Measurements from ENCODE around the gene CACNA2D1. TPM values are rescaled to one million over a fixed set of nuclear protein-coding genes. Genes with fewer than 3 reads are reported as not detected.

Gene CACNA2D1
- total and polyA plus RNA-seq, 12 donors, result 10.5 to 60.9 (median 35.9) TPM

DNA sequence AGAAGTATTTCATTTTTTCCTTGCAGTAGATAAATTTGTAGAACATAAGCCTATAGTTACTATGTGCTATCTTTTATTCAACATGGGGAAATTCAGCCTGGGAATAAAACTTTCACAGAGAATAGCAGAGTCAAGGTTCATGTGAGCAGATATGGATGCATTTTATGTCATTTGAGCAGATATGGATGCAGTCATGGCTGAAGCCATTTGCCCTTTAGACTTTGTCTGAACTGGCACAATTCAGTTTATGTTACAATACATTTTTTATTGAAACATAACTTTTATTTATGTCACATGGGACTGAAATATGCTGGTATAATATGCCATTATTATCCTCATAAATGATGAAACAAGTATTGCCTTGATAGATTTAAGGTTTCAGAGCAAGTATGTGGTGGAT lies 231.1 kb downstream of the CACNA2D1 start:
- no peak for DNase-seq
- H3K36me3 ChIP-seq (replicated peaks in 1 of 2), result no peaks in the 10 kb centered on the region
- H3K27ac ChIP-seq, result no peak overlapping the region
- H3K4me3 ChIP-seq, result no peak overlapping the region
- no peak for TF ChIP-seq POLR2A (IDR thresholded peaks at IDR 0.05)
- TF ChIP-seq, protein P1, sequence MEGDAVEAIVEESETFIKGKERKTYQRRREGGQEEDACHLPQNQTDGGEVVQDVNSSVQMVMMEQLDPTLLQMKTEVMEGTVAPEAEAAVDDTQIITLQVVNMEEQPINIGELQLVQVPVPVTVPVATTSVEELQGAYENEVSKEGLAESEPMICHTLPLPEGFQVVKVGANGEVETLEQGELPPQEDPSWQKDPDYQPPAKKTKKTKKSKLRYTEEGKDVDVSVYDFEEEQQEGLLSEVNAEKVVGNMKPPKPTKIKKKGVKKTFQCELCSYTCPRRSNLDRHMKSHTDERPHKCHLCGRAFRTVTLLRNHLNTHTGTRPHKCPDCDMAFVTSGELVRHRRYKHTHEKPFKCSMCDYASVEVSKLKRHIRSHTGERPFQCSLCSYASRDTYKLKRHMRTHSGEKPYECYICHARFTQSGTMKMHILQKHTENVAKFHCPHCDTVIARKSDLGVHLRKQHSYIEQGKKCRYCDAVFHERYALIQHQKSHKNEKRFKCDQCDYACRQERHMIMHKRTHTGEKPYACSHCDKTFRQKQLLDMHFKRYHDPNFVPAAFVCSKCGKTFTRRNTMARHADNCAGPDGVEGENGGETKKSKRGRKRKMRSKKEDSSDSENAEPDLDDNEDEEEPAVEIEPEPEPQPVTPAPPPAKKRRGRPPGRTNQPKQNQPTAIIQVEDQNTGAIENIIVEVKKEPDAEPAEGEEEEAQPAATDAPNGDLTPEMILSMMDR (IDR thresholded peaks at IDR 0.05), result no peak
- H3K9me3 ChIP-seq (replicated peaks in 1 of 3), result no peaks in the 10 kb centered on the region
- H3K27me3 ChIP-seq, result no peaks in the 10 kb centered on the region
- H3K4me1 ChIP-seq (replicated peaks in 1 of 2), result peaks cover 0 to 4% of the 10 kb centered on the region in 2 donors
- intact Hi-C loops (cut with DNase I), result no loop called here

DNA sequence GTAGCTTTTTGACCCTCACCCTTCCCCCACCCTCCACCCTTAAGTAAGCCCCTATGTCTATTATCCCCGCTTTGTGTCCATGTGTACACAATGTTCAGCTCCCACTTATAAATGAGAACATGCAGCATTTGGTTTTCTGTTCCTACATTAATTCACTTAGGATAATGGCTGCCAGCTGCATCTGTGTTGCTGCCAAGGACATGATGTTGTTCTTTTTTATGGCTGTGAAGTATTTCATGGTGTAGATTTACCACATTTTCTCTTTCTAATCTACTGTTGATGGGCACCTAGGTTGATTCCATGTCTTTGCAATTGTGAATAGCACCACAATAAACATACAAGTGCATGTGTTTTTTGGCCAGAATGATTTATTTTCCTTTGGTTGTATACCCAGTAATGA lies 232.2 kb downstream of the CACNA2D1 start:
- Histone ChIP-seq H3K27me3 (no peaks in the 10 kb centered on the region), H3K9me3 (replicated peaks in 1 of 3) (no peaks in the 10 kb centered on the region), H3K36me3 (replicated peaks in 1 of 2) (no peaks in the 10 kb centered on the region), H3K4me1 (replicated peaks in 1 of 2) (peaks cover 0 to 9% of the 10 kb centered on the region in 2 donors), H3K4me3 (no peak overlapping the region), H3K27ac (no peak overlapping the region)
- 91 to 100% (median 100%) methylated on average over 1 of the region's 1 CpG for WGBS, 4 donors
- no peak for DNase-seq
- no peak for TF ChIP-seq POLR2A (IDR thresholded peaks at IDR 0.05)
- intact Hi-C loops (cut with DNase I), result no loop called here

DNA sequence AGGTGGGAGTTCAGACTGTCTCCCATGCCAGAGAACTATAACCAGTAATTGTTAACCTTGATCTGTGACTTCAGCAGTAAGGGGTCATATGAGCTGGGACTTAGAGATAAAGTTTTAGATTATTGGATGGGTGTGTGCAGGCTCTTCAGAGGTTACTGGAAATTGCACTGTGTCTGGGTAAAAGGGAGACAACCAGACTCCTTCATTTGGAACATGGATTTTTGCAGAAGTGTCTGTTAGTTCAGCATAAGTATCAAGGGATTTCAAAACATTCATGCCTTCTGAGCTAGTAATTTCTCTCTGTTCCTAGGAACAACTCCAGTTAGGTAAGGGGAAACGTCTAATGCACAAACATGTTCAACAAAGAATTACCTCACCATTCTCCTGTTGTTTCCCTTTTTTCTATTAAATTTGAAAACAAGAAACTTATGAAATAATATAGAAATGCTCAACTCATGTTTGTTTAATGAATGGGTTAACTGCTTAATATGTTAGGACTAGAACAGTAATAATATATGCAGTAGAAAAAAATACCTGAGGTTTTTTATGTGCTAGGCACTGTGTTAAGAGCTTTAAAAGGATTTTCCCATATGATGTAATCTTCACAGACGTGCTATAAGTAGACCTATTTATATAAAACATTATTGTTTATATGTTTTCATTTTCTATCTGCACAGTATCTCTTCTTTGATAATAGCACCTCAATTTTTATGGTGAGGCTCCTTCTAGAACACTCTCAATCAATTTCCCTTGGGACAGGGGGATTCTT lies 233.0 kb downstream of the CACNA2D1 start:
- no peak overlapping the region for H3K4me3 ChIP-seq
- peaks cover 0 to 9% of the 10 kb centered on the region in 2 donors for H3K4me1 ChIP-seq (replicated peaks in 1 of 2)
- 65 to 75% (median 69%) methylated on average over 2 of the region's 2 CpGs for WGBS, 4 donors
- H3K36me3 ChIP-seq (replicated peaks in 1 of 2), result no peaks in the 10 kb centered on the region
- H3K9me3 ChIP-seq (replicated peaks in 1 of 3), result no peaks in the 10 kb centered on the region
- TF ChIP-seq POLR2A (IDR thresholded peaks at IDR 0.05), result no peak
- TF ChIP-seq, protein P1 (IDR thresholded peaks at IDR 0.05), result no peak
- H3K27me3 ChIP-seq, result no peaks in the 10 kb centered on the region
- intact Hi-C loops (cut with DNase I), result no loop called here
- no peak for DNase-seq
- no peak overlapping the region for H3K27ac ChIP-seq

DNA sequence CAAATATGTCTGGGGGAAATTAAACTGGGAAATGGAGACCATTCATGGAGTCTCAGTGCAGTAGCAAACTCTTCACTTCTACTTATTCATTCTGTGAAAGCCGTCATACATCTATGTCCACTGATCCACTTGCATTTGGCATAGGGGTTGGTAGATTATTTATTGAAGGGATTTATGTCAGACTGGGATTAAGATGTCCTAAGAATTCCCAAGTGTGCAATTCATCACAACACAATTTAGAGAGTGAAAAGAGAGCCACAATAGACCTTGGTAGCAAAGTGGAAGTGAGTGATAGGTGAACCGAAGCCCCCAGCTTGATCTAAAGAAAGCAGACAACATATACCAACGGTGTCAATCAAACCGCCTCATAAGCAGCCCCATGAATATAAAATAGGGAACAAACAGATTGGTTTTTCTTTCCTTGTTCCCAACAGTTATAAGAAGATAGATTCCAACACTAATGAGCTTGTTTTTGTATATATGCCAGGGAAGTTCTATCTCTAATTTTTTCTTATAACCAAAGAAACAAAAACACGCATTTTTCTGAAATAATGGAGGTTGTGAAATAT lies 234.3 kb downstream of the CACNA2D1 start:
- intact Hi-C loops (cut with DNase I), result no loop called here
- 84 to 92% (median 89%) methylated on average over 5 of the region's 5 CpGs for WGBS, 4 donors

More for the DNA sequence above, 234.3 kb downstream of the CACNA2D1 start:
- Histone ChIP-seq H3K9me3 (replicated peaks in 1 of 3) (no peaks in the 10 kb centered on the region), H3K4me3 (no peak overlapping the region), H3K27me3 (no peaks in the 10 kb centered on the region), H3K36me3 (replicated peaks in 1 of 2) (no peaks in the 10 kb centered on the region), H3K27ac (no peak overlapping the region), H3K4me1 (replicated peaks in 1 of 2) (peaks cover 0 to 9% of the 10 kb centered on the region in 2 donors)
- TF ChIP-seq, protein P1 (IDR thresholded peaks at IDR 0.05), result no peak
- no peak for TF ChIP-seq POLR2A (IDR thresholded peaks at IDR 0.05)
- DNase-seq, result no peak
